WERI-Rb-1 (cell line): ENCODE measurements around the gene INPP4B.

Experiments
- DNase-seq: peaks from one replicate; pipeline ENCODE4 v3.0.0-alpha.2; 2020
- H3K27ac ChIP-seq: fragments of 250-450 bp; sonication (Bioruptor Pico); 2 replicates; pipeline ENCODE4 v1.5.1; 2020; ENCODE audit warnings: mild to moderate bottlenecking, moderate library complexity
- H3K27me3 ChIP-seq: fragments of 250-450 bp; sonication (Bioruptor Pico); 2 replicates; pipeline ENCODE4 v1.5.1; 2021; ENCODE audit warnings: mild to moderate bottlenecking, low read depth, moderate library complexity; ENCODE audit not compliant: insufficient read depth, severe bottlenecking
- H3K36me3 ChIP-seq: fragments of 250-450 bp; sonication (Bioruptor Pico); 2 replicates; pipeline ENCODE4 v1.5.1; 2020; ENCODE audit warnings: mild to moderate bottlenecking, moderate library complexity
- H3K4me3 ChIP-seq: 2 replicates; pipeline ENCODE4 v1.5.1; 2011; ENCODE audit warnings: low read depth, mild to moderate bottlenecking, control low read depth, low read length
- H3K9me3 ChIP-seq: fragments of 250-450 bp; sonication (Bioruptor Pico); 2 replicates; pipeline ENCODE4 v1.5.1; 2021; ENCODE audit warnings: mild to moderate bottlenecking, moderate library complexity; ENCODE audit not compliant: severe bottlenecking
- TF ChIP-seq, protein P1 (sequence below): IDR thresholded peaks from 2 replicates; pipeline ENCODE4 v1.5.1; 2011; ENCODE audit warnings: low read depth, mild to moderate bottlenecking, control low read depth, inconsistent platforms, low read length

INPP4B gene

GRCh38 chr4:142752202-142752786, 93.8 kb downstream of the INPP4B start:
- Histone ChIP-seq H3K9me3 (no peaks in the 10 kb centered on the region), H3K27ac (no peak overlapping the region), H3K27me3 (no peaks in the 10 kb centered on the region), H3K36me3 (no peaks in the 10 kb centered on the region), H3K4me3 (no peak overlapping the region)
- DNase-seq: no peak
- TF ChIP-seq, protein P1, sequence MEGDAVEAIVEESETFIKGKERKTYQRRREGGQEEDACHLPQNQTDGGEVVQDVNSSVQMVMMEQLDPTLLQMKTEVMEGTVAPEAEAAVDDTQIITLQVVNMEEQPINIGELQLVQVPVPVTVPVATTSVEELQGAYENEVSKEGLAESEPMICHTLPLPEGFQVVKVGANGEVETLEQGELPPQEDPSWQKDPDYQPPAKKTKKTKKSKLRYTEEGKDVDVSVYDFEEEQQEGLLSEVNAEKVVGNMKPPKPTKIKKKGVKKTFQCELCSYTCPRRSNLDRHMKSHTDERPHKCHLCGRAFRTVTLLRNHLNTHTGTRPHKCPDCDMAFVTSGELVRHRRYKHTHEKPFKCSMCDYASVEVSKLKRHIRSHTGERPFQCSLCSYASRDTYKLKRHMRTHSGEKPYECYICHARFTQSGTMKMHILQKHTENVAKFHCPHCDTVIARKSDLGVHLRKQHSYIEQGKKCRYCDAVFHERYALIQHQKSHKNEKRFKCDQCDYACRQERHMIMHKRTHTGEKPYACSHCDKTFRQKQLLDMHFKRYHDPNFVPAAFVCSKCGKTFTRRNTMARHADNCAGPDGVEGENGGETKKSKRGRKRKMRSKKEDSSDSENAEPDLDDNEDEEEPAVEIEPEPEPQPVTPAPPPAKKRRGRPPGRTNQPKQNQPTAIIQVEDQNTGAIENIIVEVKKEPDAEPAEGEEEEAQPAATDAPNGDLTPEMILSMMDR: no peak

DNA sequence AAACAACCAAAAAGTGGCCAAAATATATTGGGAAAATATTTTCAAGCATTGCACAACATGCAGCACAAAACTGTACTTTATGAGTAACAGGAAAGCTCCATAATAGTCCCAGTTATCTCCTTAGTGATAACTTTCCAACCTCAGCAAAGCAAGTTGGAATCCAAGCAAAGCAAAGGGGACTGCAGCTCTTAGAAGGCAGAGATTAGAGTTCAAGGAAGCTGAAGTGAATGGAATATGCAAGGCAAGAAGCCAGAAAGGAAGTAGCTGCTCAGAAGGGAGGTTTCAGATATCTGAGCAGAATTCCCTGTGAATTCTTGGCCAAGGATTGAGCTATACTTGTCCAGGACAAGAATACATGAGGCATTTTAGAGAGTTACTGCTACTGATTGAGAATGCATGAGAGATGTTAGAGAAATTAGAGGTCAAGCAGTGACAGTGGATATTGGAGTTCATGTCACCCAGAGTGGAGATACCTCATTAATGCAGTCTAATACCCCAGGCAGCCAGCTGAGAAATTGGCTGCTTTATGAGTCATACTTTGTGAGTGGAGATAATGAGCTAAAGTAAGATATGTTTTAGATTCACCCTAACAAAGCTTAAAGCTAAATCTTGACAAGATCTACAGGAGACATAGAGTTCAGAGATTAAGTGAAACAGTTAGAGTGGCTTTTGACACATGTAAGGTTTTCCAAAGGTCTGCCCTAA, 102.8 kb downstream of the INPP4B start:
- Histone ChIP-seq H3K27me3 (no peaks in the 10 kb centered on the region), H3K36me3 (no peaks in the 10 kb centered on the region), H3K9me3 (peaks cover 6% of the 10 kb centered on the region), H3K27ac (no peak overlapping the region), H3K4me3 (no peak overlapping the region)
- TF ChIP-seq, protein P1: no peak
- DNase-seq: no peak

GRCh38 chr4:142741995-142742394, 104.1 kb downstream of the INPP4B start:
- DNase-seq: no peak
- no peak overlapping the region for H3K27ac ChIP-seq
- no peaks in the 10 kb centered on the region for H3K27me3 ChIP-seq
- peaks cover 6% of the 10 kb centered on the region for H3K9me3 ChIP-seq
- TF ChIP-seq, protein P1: peak; percentile 22; the same call in 1 of the 2 replicates
- no peak overlapping the region for H3K4me3 ChIP-seq
- H3K36me3 ChIP-seq: no peaks in the 10 kb centered on the region

DNA sequence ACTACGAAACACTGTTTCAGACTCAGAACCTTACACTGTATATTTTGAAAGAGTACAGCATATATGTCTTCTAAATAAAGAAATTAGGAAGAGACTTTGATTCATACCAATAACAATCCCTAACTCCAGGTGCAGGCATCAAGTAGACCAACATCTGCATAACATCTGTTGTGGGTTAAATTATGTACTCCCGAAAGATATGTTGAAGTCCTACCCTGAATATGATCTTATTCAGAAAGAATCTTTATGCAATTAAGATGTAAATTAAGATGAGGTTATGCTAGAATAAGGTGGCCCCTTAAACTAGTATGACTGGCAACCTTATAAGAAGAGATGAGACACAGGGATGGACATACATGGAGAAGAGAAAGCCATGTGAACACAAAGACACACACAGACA, 117.9 kb downstream of the INPP4B start:
- no peaks in the 10 kb centered on the region for H3K27me3 ChIP-seq
- TF ChIP-seq, protein P1: no peak
- H3K27ac ChIP-seq: no peak overlapping the region
- H3K9me3 ChIP-seq: no peaks in the 10 kb centered on the region
- no peak overlapping the region for H3K4me3 ChIP-seq
- no peaks in the 10 kb centered on the region for H3K36me3 ChIP-seq
- DNase-seq: no peak

DNA sequence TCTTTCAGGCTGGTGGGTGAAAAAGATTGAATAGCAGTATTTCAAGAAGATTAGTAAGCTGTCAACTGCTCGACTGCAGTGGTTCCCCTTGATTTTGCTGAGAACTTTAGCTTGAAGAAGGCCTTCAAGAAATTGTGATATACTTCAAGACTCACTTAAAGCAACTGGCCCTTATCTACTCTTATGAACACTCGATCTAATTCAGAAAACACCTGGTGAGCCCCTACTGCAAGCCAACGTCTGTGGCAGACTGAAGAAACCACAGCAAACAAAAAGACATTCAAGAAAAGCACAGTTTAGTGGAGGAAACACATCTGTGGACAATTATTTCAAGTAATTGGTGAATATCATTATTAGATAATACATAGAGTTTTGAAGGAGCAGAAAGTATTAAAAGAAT, 119.0 kb downstream of the INPP4B start:
- no peak overlapping the region for H3K4me3 ChIP-seq
- H3K27me3 ChIP-seq: no peaks in the 10 kb centered on the region
- TF ChIP-seq, protein P1: no peak
- H3K36me3 ChIP-seq: no peaks in the 10 kb centered on the region
- H3K27ac ChIP-seq: no peak overlapping the region
- DNase-seq: no peak
- no peaks in the 10 kb centered on the region for H3K9me3 ChIP-seq
